ENCODE data around the gene LENG8.

DNA sequence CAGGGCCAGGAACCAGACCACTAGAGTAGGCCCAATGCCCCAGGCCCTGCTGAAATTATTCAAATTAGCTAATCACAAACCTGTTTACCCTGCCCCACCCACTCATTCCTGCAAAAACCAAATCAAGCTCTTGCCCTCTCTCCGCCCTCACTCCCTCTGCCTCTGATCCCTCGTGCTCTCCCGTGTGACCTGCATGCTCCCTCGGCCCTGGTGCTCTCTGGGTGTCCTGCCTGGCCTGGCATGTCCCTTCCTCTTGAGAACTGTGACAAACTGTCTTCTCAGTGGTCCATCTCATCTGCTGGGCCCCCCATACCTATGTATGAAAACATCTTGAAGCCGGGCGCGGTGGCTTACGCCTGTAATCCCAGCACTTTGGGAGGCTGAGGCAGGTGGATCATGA, 45.9 kb upstream of the LENG8 start:
- TF ChIP-seq, protein P1, sequence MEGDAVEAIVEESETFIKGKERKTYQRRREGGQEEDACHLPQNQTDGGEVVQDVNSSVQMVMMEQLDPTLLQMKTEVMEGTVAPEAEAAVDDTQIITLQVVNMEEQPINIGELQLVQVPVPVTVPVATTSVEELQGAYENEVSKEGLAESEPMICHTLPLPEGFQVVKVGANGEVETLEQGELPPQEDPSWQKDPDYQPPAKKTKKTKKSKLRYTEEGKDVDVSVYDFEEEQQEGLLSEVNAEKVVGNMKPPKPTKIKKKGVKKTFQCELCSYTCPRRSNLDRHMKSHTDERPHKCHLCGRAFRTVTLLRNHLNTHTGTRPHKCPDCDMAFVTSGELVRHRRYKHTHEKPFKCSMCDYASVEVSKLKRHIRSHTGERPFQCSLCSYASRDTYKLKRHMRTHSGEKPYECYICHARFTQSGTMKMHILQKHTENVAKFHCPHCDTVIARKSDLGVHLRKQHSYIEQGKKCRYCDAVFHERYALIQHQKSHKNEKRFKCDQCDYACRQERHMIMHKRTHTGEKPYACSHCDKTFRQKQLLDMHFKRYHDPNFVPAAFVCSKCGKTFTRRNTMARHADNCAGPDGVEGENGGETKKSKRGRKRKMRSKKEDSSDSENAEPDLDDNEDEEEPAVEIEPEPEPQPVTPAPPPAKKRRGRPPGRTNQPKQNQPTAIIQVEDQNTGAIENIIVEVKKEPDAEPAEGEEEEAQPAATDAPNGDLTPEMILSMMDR (IDR thresholded peaks at IDR 0.05): no peak
- TF ChIP-seq POLR2A (IDR thresholded peaks at IDR 0.05): no peak

Measured in thyroid gland (tissue), 4 donors.